22Rv1 (cell line): ENCODE data around the gene ULK4.

Source experiments
- H3K27ac ChIP-seq: fragments of 450-650 bp; 2 replicates; pipeline ENCODE4 v1.5.1; 2017
- ZFX ChIP-seq: fragments of 450-650 bp; IDR thresholded peaks from 2 replicates; pipeline ENCODE4 v1.6.1; 2017; ENCODE audit warnings: antibody characterized with exemption, borderline replicate concordance
- TF ChIP-seq, protein P1 (sequence below): fragments of 450-650 bp; IDR thresholded peaks from 2 replicates; pipeline ENCODE4 v1.5.1; 2017; ENCODE audit warnings: mild to moderate bottlenecking

Gene ULK4

DNA sequence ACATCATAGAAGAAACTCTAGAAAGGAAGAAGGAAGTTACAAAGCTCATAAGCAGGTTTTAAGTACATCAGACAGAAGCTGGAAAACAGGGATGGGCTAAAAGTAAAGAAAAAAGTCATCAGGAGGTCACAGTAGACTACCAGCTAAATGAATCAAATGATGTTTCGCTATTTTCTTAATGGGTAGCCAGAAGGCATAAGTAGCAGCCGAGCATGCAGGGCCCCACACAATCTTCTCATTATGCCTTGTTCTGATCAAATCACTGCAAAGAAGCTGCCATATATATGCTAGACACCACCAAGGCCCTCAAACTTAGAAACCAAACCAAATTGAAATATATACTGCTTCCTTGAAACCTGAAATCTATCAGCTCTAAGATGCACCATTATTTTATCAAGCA, 349.1 kb downstream of the ULK4 start:
- H3K27ac ChIP-seq: no peak overlapping the region
- TF ChIP-seq ZFX: no peak
- TF ChIP-seq, protein P1, sequence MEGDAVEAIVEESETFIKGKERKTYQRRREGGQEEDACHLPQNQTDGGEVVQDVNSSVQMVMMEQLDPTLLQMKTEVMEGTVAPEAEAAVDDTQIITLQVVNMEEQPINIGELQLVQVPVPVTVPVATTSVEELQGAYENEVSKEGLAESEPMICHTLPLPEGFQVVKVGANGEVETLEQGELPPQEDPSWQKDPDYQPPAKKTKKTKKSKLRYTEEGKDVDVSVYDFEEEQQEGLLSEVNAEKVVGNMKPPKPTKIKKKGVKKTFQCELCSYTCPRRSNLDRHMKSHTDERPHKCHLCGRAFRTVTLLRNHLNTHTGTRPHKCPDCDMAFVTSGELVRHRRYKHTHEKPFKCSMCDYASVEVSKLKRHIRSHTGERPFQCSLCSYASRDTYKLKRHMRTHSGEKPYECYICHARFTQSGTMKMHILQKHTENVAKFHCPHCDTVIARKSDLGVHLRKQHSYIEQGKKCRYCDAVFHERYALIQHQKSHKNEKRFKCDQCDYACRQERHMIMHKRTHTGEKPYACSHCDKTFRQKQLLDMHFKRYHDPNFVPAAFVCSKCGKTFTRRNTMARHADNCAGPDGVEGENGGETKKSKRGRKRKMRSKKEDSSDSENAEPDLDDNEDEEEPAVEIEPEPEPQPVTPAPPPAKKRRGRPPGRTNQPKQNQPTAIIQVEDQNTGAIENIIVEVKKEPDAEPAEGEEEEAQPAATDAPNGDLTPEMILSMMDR: no peak

DNA sequence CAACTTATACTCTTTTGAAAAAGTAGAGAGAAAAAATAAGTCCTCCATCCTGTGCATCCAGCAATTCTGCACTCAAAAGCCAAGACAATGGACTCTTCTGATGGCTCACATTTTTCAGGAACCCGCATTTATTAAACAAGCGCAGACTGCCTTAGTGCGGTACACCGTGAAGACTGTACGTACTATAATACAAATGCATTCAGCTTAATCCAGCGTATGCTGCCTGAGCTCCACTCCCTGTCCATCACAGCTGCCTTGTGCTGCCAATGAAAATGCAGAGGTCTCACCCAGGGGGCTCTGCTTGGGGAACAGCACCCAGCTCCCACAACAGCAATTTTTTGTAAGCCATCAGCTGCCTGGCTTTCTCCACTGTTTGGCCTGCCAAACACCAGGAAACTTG, 350.9 kb downstream of the ULK4 start:
- H3K27ac ChIP-seq: no peak overlapping the region
- TF ChIP-seq ZFX: no peak

DNA sequence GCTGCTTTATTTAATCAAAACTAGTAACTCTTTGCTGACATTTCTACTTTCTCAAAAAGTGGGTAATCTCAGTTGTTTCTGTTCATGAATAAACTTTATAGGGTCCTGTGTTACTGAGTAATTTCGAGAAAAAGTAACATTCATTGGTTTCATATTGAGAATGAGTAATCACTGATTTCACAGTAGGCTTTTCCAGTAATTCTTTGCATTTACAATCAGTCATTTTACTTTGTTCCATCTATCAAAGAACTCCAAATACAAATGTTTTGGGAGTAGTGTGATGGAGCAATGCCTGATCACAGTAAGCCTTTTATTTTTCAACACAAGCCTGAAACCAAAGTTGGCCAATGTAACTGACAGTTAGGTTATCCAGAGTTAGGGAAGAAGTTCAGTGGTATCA, 353.6 kb downstream of the ULK4 start:
- no peak overlapping the region for H3K27ac ChIP-seq
- TF ChIP-seq ZFX: no peak
- TF ChIP-seq, protein P1: no peak

DNA sequence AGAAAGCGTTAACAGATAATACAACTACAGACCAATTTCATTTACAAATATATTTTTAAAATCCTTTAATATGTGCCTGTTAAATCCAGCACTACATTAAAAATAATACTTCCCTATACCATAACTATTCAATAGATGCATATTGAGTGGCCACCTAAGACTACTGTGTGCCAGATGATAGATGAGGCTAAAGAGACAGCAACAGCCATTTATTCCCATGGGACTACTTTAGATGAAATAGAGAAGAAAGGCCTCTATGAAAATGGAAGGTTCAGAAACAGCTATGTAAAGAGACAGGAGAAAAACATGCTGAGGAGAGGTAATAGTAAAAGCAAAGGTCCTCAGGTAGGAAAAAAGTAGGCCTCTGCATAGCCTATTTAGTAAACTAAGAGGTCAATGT, 358.1 kb downstream of the ULK4 start:
- no peak overlapping the region for H3K27ac ChIP-seq
- TF ChIP-seq, protein P1: no peak
- TF ChIP-seq ZFX: no peak

DNA sequence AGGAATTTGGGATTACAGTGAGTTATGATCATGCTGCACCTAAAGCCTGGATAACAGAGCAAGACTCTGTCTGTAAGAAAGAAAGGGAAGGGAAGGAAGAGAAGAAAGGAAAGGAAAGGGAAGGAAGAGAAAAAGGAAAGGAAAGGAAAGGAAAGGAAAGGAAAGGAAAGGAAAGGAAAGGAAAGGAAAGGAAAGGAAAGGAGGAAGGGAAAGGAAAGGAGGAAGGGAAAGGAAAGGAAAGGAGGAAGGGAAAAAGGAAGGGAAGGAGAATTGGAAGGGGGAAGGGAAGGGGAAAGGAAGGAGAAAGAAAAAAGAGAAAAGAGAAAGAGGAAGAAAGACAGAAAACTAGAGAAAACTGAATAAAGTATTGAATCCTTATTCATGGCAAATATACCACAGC, 359.8 kb downstream of the ULK4 start:
- H3K27ac ChIP-seq: no peak overlapping the region
- TF ChIP-seq ZFX: no peak
- TF ChIP-seq, protein P1: no peak

DNA sequence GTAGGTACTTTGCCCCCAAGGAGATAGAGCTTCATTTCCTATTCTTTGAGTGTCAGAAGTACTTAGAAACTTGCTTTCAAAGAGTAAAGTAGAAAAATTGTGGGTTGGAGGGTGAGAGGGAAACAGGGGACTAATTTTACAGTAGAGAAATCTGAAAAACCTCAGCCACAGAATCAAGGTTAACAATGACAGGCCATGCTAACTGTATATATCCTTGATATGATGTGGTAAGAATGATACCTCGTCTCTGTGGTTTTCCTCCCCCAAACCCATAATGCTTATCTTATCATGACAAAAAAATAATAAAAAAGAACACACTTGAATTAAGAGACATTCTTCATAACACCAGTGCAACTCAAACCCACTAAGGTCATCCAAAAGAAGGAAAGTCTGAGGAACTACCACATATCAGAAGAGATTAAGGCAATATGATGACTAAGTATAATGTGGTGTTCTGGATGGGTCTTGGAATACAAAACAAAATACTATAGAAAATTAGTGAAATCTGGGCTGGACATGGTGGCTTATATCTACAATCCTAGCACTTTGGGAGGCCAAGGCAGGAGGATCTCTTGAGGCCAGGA, 360.4 kb downstream of the ULK4 start:
- TF ChIP-seq ZFX: no peak
- TF ChIP-seq, protein P1: no peak

DNA sequence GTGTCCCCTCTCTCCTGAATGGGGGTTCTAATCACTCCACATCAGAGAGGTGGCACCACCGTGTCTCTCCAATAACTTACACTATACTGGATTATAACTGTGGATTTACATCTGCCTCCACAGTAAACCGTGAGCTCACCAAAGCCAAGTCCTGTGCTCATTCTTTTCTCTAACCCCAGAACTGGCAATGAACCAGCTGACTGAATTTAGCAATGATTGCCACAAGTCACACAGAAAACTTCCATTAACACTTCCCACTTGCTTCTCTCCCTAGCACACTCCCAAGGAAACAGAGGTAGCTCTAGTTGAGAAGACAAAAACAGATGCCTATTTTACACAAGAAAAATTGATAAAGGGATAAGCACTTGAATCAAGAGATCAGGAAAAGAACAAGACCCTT, 361.3 kb downstream of the ULK4 start:
- no peak overlapping the region for H3K27ac ChIP-seq
- no peak for TF ChIP-seq ZFX
- TF ChIP-seq, protein P1: no peak

More for the DNA sequence above, 360.4 kb downstream of the ULK4 start:
- no peak overlapping the region for H3K27ac ChIP-seq

DNA sequence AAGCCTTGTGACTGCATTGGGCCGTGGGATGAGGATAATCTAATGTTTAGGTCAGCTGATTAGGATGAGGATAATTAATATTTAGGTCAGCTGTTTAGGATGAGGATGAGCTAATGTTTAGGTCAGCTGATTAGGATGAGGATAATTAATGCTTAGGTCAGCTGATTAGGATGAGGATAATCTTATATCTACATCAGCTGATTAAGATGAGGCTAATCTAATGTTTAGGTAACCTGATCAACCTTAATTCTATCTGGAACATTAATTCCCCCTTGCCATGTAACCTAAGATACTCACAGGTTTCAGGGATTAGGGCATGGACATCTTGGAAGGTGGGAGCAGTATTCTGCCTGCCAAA, 362.8 kb downstream of the ULK4 start:
- TF ChIP-seq, protein P1: no peak
- TF ChIP-seq ZFX: no peak
- no peak overlapping the region for H3K27ac ChIP-seq
